D721Med (cell line): ENCODE measurements around the gene FAAP20.

Source experiments
- DNase-seq: peaks from one replicate; pipeline ENCODE4 v3.0.0; 2011; ENCODE audit warnings: low spot score; ENCODE audit not compliant: insufficient read length
- FAIRE-seq: peaks from 2 replicates; lab custom pipeline; 2011; peaks lifted over from hg19 to GRCh38; lab: Jason Lieb, UNC
- TF ChIP-seq, protein P1 (sequence below): IDR thresholded peaks from 2 replicates; pipeline ENCODE4 v1.5.1; 2012; ENCODE audit warnings: mild to moderate bottlenecking, control low read depth; ENCODE audit not compliant: insufficient read depth; ENCODE audit errors: missing control alignments

FAAP20 gene

DNA sequence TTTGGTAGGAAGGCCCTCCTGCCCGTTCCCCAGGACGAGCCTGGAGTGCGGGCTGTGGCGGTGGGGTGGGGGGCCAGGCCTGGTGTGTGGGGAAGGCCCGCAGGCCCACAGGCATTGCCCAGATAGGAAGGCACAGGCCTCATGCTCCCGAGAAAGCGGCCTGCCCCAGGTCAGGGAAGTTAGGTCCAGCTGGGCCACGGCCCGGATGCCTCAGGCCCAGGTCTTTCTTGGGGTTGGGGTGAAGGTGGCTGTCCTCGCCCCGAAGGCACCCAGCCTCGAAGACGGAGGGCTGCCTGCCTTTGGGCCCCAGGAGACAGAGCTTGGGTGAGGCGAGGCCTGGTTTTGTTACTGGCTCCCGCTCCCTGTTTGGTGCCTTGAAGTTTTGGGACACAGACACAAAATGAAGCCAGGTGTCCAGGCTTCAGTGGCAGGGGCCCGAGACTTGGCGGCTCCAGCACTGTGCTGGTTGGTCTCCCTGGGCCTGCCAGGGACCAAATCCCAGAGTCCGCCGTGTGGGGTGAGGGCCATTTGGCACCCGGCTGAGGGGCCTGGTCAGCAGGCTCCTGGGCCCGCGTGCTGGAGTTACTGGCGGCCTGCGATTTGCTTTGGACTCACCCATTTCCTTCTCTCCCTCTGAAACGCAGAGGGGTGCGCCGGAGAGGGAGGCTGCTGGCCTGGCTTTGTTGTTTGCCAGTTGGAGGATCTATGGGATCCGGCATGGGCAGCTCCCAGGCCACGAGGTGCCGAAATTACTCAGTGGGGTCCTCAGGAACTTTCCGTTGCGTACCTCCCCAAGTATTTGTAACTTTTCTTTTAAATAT lies 35.5 kb upstream of the FAAP20 start:
- DNase-seq (no peak), FAIRE-seq (no peak)
- TF ChIP-seq, protein P1, sequence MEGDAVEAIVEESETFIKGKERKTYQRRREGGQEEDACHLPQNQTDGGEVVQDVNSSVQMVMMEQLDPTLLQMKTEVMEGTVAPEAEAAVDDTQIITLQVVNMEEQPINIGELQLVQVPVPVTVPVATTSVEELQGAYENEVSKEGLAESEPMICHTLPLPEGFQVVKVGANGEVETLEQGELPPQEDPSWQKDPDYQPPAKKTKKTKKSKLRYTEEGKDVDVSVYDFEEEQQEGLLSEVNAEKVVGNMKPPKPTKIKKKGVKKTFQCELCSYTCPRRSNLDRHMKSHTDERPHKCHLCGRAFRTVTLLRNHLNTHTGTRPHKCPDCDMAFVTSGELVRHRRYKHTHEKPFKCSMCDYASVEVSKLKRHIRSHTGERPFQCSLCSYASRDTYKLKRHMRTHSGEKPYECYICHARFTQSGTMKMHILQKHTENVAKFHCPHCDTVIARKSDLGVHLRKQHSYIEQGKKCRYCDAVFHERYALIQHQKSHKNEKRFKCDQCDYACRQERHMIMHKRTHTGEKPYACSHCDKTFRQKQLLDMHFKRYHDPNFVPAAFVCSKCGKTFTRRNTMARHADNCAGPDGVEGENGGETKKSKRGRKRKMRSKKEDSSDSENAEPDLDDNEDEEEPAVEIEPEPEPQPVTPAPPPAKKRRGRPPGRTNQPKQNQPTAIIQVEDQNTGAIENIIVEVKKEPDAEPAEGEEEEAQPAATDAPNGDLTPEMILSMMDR = no peak

DNA sequence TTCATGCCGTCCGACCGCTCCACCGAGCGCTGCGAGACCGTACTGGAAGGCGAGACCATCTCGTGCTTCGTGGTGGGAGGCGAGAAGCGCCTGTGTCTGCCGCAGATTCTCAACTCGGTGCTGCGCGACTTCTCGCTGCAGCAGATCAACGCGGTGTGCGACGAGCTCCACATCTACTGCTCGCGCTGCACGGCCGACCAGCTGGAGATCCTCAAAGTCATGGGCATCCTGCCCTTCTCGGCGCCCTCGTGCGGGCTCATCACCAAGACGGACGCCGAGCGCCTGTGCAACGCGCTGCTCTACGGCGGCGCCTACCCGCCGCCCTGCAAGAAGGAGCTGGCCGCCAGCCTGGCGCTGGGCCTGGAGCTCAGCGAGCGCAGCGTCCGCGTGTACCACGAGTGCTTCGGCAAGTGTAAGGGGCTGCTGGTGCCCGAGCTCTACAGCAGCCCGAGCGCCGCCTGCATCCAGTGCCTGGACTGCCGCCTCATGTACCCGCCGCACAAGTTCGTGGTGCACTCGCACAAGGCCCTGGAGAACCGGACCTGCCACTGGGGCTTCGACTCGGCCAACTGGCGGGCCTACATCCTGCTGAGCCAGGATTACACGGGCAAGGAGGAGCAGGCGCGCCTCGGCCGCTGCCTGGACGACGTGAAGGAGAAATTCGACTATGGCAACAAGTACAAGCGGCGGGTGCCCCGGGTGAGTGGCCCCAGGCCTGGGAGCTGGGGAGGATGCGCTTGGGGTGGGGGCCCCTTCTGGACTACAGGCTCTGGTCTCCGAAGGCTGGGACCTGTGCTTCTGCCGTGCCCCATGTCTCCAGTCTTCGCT lies 34.7 kb upstream of the FAAP20 start:
- FAIRE-seq (no peak), DNase-seq (no peak)
- TF ChIP-seq, protein P1 = no peak

DNA sequence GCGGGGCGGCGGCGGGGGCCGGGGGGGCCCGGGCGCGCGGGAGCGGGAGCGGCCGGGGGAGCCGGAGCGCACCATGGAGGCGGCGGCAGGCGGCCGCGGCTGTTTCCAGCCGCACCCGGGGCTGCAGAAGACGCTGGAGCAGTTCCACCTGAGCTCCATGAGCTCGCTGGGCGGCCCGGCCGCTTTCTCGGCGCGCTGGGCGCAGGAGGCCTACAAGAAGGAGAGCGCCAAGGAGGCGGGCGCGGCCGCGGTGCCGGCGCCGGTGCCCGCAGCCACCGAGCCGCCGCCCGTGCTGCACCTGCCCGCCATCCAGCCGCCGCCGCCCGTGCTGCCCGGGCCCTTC lies 34.1 kb upstream of the FAAP20 start:
- TF ChIP-seq, protein P1 = no peak
- FAIRE-seq (no peak), DNase-seq (no peak)

DNA sequence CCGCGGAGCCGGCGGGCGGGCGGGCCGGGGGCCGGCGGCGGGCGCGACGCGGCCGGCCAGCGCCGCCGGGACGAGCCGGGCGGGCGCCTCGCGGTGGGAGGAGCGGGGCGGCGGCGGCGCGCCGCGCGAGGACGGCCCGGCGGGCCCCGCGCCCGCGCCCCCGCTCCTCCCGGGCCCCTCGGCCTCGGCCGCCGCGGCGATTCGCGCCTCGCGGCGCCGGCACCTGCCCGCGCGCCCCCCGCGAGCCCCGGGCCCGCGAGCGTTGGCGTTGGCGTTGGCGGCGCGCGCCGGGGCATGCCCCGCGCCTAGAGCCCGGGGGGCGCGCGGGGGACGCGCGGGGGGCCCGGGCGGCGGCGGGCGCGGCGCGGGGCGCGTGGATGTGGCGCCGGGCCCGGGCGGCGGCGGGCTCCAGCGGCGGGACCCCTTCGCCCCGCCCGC lies 33.6 kb upstream of the FAAP20 start, which contains the start of gene SKI:
TSS of gene SKI (plus strand) at position 163 of the 438 bp plus-strand sequence. CDS start 448 bp downstream, outside the sequence.
- TF ChIP-seq, protein P1 = no peak
- no peak for FAIRE-seq
- DNase-seq = no peak

DNA sequence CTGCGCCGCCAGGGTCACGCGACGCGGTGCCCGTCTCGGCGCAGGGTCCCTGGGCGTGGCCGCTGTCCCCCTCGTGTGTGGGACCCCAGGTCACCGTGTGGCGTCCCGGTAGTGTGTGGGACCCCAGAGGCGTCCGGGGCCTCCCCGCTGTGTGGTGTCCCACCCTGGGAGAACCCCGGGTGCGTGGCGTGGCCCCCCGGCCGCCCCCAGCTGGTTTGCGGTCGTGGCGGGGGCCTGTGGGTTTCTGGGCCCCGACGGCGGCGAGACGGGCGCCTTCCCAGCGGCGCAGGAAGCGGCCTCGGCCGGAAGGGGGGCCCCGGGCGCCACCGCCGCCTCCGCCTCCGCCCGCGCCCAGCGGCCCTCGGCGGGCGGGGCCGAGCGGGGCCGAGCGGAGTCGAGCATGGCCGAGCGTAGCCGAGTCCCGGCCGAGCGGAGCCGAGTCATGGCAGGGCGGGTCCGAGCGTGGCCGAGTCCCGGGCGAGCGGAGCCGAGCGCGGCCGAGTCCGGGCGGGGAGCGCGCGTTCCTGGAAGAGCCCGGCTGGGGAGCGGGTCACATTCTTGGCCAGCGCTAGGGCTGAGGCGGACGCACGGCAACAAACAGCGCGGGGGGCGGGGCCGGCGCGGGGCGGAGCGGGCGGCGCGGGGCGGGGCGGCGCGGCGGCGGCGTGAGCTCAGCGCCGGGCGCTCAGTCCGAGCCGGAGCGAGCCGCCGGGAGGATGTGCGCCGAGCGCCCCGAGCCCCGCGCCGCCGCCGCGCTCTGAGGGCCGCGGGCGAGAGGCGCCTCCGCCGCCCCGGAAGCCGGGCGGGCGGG lies 33.0 kb upstream of the FAAP20 start:
- TF ChIP-seq, protein P1 = no peak
- DNase-seq (peak; percentile 85), FAIRE-seq (no peak)

DNA sequence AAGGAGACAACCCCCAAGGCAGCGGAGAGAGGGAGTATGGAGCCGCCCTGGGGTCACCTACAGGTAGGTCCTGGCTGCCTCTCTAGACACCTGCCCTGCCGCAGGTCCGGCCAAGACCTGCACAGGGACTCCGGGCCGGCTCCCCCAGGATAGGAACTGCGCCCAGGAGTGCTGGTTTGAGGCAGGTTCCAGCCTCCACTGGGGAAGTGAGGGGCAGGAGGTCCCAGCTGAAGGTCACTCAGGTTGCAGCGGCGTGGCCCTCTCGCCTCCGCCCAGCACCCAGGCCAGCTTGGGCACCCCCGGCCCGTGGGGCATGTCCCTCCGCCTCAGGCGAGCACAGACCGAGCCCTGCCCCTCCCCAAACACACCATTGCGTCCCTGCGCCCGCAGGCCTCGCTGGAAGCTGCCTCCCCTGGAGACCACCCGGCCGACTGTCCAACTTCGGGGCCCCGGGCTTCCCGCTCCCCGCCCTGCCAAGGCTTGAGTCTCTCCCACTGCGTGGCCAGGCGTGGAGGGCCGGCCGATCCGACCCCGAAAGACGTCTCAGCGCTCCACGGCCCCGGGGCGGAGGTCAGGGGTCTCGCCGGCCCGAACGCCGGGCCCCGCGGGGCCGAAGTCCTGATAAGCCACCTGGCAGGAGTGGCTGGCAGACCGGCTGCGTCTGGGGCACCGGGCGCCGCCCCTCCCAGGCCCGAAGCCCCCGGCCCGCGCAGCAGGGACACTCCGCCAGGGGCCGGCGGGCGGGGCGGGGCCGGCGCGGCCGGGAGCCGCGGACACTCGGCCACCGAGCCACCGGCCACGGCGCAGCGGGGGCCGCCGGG lies 32.2 kb upstream of the FAAP20 start:
- TF ChIP-seq, protein P1 = no peak
- no peak for DNase-seq
- no peak for FAIRE-seq
